ENCODE data around the gene NFATC4. TPM values are rescaled to one million over a fixed set of nuclear protein-coding genes. Genes with fewer than 3 reads are reported as not detected.

Gene NFATC4
- total and polyA plus RNA-seq, 8 donors, result 3.3 to 97.9 (median 12.7) TPM

DNA sequence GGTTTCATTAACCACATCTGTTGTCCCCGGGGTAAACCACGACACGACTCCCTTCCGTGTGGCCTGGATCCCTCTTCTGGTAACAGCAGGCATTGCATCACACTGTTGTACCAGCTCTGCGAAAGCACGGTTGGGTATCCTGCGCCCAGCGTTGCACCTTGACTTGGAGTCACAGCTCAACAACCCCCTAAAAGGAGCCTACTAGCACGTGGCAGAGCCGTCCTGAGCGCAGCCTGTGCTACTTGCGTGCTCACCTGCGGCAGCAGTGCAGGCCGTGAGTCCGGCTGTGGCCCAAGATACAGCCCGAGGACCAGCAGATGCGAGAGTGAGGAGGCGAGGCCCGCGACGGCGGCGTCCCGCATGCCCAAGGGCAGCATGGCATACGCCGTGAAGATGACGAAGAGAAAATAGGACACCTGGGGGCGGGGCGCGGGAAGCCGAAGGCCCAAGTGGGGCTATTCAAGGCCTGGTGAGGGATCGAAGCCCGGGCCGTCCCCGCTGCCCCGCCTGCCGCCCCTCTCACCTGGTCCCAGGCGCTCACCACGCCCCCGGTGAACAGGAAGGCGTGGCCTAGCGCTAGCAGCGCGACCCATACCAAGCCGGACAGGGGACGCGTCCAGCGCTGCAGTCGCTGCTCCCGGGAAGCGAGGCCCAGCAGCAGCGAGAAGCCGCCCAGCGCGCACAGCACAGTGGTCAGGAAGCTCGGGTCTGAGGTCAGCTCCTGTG lies 35.6 kb upstream of the NFATC4 start:
- FAIRE-seq, result no peak

DNA sequence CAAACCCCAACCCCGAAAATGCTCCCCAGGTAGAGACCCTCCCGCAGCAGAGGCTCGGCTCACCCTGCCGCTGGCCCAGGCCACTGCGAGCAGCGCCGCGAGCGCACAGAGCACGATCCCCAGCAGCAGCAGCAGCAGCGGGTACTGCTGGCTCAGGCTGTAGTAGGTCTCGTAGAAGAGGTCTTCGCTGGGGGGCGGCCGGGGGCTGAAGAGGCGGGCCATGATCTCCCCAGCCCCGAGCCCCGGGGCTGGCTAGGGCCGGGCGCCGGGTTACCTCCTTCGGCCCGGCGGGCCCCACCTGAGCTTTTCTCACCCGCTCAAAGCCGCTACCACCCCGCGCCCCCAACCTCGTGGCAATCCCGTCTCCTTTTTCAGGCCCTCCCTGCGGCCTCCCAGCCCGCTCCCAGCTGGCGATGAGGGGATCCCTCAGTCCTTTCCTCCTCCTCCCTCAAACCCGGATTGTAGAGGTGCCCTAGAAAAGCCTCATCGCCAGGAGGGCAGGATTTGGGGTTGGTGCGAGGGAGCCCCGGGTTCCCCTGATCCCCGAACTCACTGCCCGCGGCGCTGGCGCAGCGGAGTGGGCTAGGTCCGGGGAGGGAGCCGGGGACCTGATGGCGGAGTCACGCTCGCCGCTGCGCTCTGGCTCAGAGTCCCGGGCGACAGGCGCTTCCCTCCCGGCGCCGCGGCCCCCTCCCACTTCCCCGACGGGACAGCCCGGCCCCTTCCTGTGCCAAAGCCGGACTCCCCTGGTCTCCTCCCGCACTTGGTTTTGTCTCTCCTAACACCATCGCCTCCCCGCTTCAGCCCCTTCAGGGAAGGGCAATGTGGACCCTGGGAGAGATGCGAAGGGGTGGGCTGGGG lies 33.3 kb upstream of the NFATC4 start, which contains the start of gene ADCY4:
Gene ADCY4 (minus strand): TSS at position 641 of the 861 bp plus-strand sequence. CDS start 419 bp downstream, at position 222.
- H3K27ac ChIP-seq, result peak within 1 kb of the TSS in 2 of 4 donors; percentile 33 to 37
- H3K36me3 ChIP-seq, result peaks cover 0 to 5% (median 0%) of the 10 kb centered on the region in 3 donors
- peaks cover 0 to 6% (median 0%) of the 10 kb centered on the region in 4 donors for H3K27me3 ChIP-seq
- 13% methylated on average over 56 to 65 of the region's 65 CpGs for WGBS, 2 donors
- FAIRE-seq, result no peak
- peaks cover 5 to 24% (median 15%) of the 10 kb centered on the region in 3 donors for H3K4me1 ChIP-seq
- DNase-seq, result peak in 2 of 6 donors; percentile 64 to 76
- TF ChIP-seq, protein P1, sequence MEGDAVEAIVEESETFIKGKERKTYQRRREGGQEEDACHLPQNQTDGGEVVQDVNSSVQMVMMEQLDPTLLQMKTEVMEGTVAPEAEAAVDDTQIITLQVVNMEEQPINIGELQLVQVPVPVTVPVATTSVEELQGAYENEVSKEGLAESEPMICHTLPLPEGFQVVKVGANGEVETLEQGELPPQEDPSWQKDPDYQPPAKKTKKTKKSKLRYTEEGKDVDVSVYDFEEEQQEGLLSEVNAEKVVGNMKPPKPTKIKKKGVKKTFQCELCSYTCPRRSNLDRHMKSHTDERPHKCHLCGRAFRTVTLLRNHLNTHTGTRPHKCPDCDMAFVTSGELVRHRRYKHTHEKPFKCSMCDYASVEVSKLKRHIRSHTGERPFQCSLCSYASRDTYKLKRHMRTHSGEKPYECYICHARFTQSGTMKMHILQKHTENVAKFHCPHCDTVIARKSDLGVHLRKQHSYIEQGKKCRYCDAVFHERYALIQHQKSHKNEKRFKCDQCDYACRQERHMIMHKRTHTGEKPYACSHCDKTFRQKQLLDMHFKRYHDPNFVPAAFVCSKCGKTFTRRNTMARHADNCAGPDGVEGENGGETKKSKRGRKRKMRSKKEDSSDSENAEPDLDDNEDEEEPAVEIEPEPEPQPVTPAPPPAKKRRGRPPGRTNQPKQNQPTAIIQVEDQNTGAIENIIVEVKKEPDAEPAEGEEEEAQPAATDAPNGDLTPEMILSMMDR (IDR thresholded peaks at IDR 0.05), result no peak
- H3K9me3 ChIP-seq, result no peaks in the 10 kb centered on the region
- H3K4me3 ChIP-seq, result peak within 1 kb of the TSS in 2 of 4 donors; percentile 8 to 38
- intact Hi-C loops (cut with DNase I), result loop anchor here (5.0 to 10.0 kb wide), 2 partner anchors 98 to 100 kb away; no protein-coding TSS in a partner anchor
- peak; percentile 20 to 31 (median 22) for ATAC-seq

More for the DNA sequence above, 35.6 kb upstream of the NFATC4 start:
- ATAC-seq, result peak; percentile 75 to 86 (median 83)
- WGBS, 2 donors, result 16 to 17% methylated on average over 55 to 56 of the region's 56 CpGs
- Histone ChIP-seq H3K9me3 (no peaks in the 10 kb centered on the region), H3K4me3 (peak overlapping the region in 3 of 4 donors; percentile 7 to 36 (median 23)), H3K36me3 (peaks cover 0 to 5% (median 0%) of the 10 kb centered on the region in 3 donors), H3K27me3 (peaks cover 0 to 6% (median 0%) of the 10 kb centered on the region in 4 donors), H3K27ac (no peak overlapping the region), H3K4me1 (peaks cover 5 to 19% (median 15%) of the 10 kb centered on the region in 3 donors)
- TF ChIP-seq, protein P1 (IDR thresholded peaks at IDR 0.05), result peak; percentile 53 to 79 (median 76)
- peak; percentile 69 to 82 (median 74) for DNase-seq
- intact Hi-C loops (cut with DNase I), result loop anchor here (5.0 to 10.0 kb wide), 2 partner anchors 100 to 102 kb away; no protein-coding TSS in a partner anchor

DNA sequence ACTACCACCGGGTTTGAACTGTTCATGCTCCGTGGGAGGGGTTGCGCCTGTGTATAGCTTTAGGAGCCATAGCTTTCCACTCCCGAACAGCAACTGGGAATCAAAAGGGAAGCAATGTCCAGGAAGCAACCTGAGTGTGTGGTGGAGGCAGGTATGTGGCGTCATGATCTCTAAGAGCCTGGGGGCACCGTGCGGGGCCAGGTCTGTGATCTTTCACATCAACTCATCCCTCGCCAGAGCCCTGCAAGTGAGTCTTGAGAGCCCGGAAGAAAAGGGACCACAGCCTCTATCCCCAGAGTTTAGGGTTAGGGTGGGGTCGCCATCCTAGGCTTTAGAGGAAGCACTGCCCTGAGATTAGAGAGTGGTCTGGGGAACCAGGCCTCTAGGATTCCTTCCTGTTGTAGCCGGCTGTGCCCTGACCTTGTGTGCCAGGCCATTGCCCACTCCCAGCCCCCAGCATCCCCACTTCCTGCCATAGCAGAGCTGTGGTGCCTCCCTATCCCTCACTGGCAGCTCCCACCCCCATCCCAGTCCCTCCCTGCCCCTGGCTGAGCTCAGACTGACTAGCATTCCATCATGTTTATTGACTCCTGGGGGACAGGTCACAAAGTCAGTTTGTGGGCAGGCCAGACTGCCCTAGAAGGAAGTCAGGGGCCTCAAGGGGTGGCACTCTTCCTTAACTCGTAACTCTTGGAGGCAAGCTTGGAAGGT lies 32.4 kb upstream of the NFATC4 start:
- DNase-seq (no peak), ATAC-seq (no peak), FAIRE-seq (no peak)
- TF ChIP-seq, protein P1 (IDR thresholded peaks at IDR 0.05), result no peak
- WGBS, 2 donors, result 78 to 84% methylated on average over 12 of the region's 12 CpGs
- H3K9me3 ChIP-seq, result no peaks in the 10 kb centered on the region
- H3K4me3 ChIP-seq, result no peak overlapping the region
- no peak overlapping the region for H3K27ac ChIP-seq
- peaks cover 0 to 5% (median 0%) of the 10 kb centered on the region in 3 donors for H3K36me3 ChIP-seq
- peaks cover 0 to 6% (median 0%) of the 10 kb centered on the region in 4 donors for H3K27me3 ChIP-seq
- H3K4me1 ChIP-seq, result peaks cover 5 to 24% (median 15%) of the 10 kb centered on the region in 3 donors
- intact Hi-C loops (cut with DNase I), result loop anchor here in 1 of 3 donors (10.0 kb wide), 1 partner anchor 99 kb away; no protein-coding TSS in a partner anchor

DNA sequence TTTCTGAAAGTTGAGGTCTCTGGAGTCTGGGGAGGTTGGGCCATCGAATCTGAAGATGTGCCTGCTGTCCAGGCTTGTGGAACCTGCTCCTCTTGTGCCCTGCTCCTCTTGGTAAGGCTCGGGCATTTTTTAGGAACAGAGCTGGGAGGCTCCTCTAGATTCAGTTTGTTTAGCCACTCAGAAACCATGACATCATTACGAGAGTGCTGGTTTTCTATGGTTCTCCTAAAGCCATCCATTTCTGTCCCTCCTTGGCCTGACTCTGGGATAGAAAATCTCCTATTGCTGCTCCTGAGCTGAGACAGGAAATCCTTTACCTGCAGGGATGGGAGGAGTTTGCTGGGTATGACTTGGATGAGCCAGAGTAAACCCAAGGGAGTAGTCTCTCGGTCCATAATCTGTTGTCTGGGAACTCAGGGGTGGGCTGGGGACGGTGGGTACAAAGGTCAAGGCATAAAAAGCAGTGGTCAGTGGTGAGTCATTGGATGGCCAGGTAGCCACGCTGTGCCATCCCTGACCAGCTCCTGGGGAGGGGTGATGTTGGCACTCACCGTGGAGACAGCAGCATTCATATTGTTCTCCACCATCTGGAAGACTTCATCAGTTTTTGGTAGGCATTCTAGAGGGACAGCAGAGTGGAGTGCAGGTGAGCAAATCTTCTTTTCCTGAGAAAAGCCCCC lies 30.7 kb upstream of the NFATC4 start:
- DNase-seq (no peak), FAIRE-seq (no peak), ATAC-seq (no peak)
- H3K36me3 ChIP-seq, result peaks cover 0 to 5% (median 0%) of the 10 kb centered on the region in 3 donors
- H3K4me1 ChIP-seq, result peaks cover 3 to 19% (median 15%) of the 10 kb centered on the region in 3 donors
- no peaks in the 10 kb centered on the region for H3K9me3 ChIP-seq
- TF ChIP-seq, protein P1 (IDR thresholded peaks at IDR 0.05), result no peak
- H3K4me3 ChIP-seq, result no peak overlapping the region
- intact Hi-C loops (cut with DNase I), result loop anchor here in 1 of 3 donors (10.0 kb wide), 1 partner anchor 98 kb away; no protein-coding TSS in a partner anchor
- peaks cover 0 to 6% (median 0%) of the 10 kb centered on the region in 4 donors for H3K27me3 ChIP-seq
- no peak overlapping the region for H3K27ac ChIP-seq
- WGBS, 2 donors, result 82 to 83% methylated on average over 7 of the region's 7 CpGs

Measured in pancreas (tissue), 10 donors.